ENCODE data around the gene VCAN.
"Not testable (repeated sequence)": the region's sequence is repeated elsewhere in the genome, so short reads cannot be mapped to it uniquely, and the experiment has no call there.

The VCAN gene

GRCh38 chr5:83471405-83472212 is at the start of gene VCAN:
Gene VCAN (plus strand): TSS chr5:83471744. CDS start chr5:83483519, 11,775 bp downstream.
- Mint-ChIP-seq H3K27ac (ENCODE audit: low read depth) (no peak within 1 kb of the TSS), H3K36me3 (ENCODE audit: insufficient read depth) (peaks cover 2% of the 10 kb centered on the region), H3K4me1 (peaks cover 20% of the 10 kb centered on the region), H3K4me3 (no peak within 1 kb of the TSS), H3K9me3 (no peaks in the 10 kb centered on the region), H3K27me3 (peaks cover 92% of the 10 kb centered on the region)
- no peak for ATAC-seq (replicated peaks; ENCODE audit: extremely low read depth, poor library complexity, severe bottlenecking)
- DNase-seq (ENCODE audit: low spot score in 2 of 2): no peak

GRCh38 chr5:83422284-83422683 is 49.3 kb upstream of the VCAN start:
- peaks cover 10% of the 10 kb centered on the region for H3K27me3 Mint-ChIP-seq
- H3K36me3 Mint-ChIP-seq (ENCODE audit: insufficient read depth): no peaks in the 10 kb centered on the region

GRCh38 chr5:83426855-83427254 is 44.7 kb upstream of the VCAN start:
- no peak for DNase-seq (ENCODE audit: low spot score in 2 of 2)
- ATAC-seq (replicated peaks; ENCODE audit: extremely low read depth, poor library complexity, severe bottlenecking): no peak
- no peaks in the 10 kb centered on the region for H3K36me3 Mint-ChIP-seq (ENCODE audit: insufficient read depth)
- no peak overlapping the region for H3K27ac Mint-ChIP-seq (ENCODE audit: low read depth)
- H3K4me3 Mint-ChIP-seq: no peak overlapping the region
- H3K9me3 Mint-ChIP-seq: peaks cover 4% of the 10 kb centered on the region
- H3K4me1 Mint-ChIP-seq: no peaks in the 10 kb centered on the region
- no peaks in the 10 kb centered on the region for H3K27me3 Mint-ChIP-seq

More at GRCh38 chr5:83422284-83422683, 49.3 kb upstream of the VCAN start:
- DNase-seq (ENCODE audit: low spot score in 2 of 2): no peak
- no peak overlapping the region for H3K4me3 Mint-ChIP-seq
- no peaks in the 10 kb centered on the region for H3K4me1 Mint-ChIP-seq
- no peak for ATAC-seq (replicated peaks; ENCODE audit: extremely low read depth, poor library complexity, severe bottlenecking)
- H3K27ac Mint-ChIP-seq (ENCODE audit: low read depth): no peak overlapping the region
- peaks cover 11% of the 10 kb centered on the region for H3K9me3 Mint-ChIP-seq

- no peak overlapping the region for H3K4me3 Mint-ChIP-seq
- no peaks in the 10 kb centered on the region for H3K36me3 Mint-ChIP-seq (ENCODE audit: insufficient read depth)
- no peaks in the 10 kb centered on the region for H3K27me3 Mint-ChIP-seq
- no peak for DNase-seq (ENCODE audit: low spot score in 2 of 2)
- no peak overlapping the region for H3K27ac Mint-ChIP-seq (ENCODE audit: low read depth)
- no peaks in the 10 kb centered on the region for H3K9me3 Mint-ChIP-seq
- ATAC-seq (replicated peaks; ENCODE audit: extremely low read depth, poor library complexity, severe bottlenecking): no peak
- no peaks in the 10 kb centered on the region for H3K4me1 Mint-ChIP-seq
Measured at GRCh38 chr5:83428126-83428525, 43.4 kb upstream of the VCAN start.

- Mint-ChIP-seq H3K9me3 (no peaks in the 10 kb centered on the region), H3K4me3 (no peak overlapping the region), H3K36me3 (ENCODE audit: insufficient read depth) (no peaks in the 10 kb centered on the region), H3K4me1 (no peaks in the 10 kb centered on the region), H3K27ac (ENCODE audit: low read depth) (no peak overlapping the region), H3K27me3 (no peaks in the 10 kb centered on the region)
- no peak for DNase-seq (ENCODE audit: low spot score in 2 of 2)
- ATAC-seq (replicated peaks; ENCODE audit: extremely low read depth, poor library complexity, severe bottlenecking): no peak
Measured at GRCh38 chr5:83428890-83429289, 42.7 kb upstream of the VCAN start.

- no peak for DNase-seq (ENCODE audit: low spot score in 2 of 2)
- H3K9me3 Mint-ChIP-seq: no peaks in the 10 kb centered on the region
- no peak overlapping the region for H3K27ac Mint-ChIP-seq (ENCODE audit: low read depth)
Measured at GRCh38 chr5:83430130-83431010, 41.2 kb upstream of the VCAN start.

GRCh38 chr5:83433891-83434290 is 37.7 kb upstream of the VCAN start:
- H3K27me3 Mint-ChIP-seq: no peaks in the 10 kb centered on the region
- ATAC-seq (replicated peaks; ENCODE audit: extremely low read depth, poor library complexity, severe bottlenecking) (no peak), DNase-seq (ENCODE audit: low spot score in 2 of 2) (no peak)
- no peak overlapping the region for H3K4me3 Mint-ChIP-seq
- no peaks in the 10 kb centered on the region for H3K36me3 Mint-ChIP-seq (ENCODE audit: insufficient read depth)
- H3K9me3 Mint-ChIP-seq: no peaks in the 10 kb centered on the region
- no peaks in the 10 kb centered on the region for H3K4me1 Mint-ChIP-seq
- no peak overlapping the region for H3K27ac Mint-ChIP-seq (ENCODE audit: low read depth)

More at GRCh38 chr5:83430130-83431010, 41.2 kb upstream of the VCAN start:
- Mint-ChIP-seq H3K4me3 (no peak overlapping the region), H3K4me1 (no peaks in the 10 kb centered on the region), H3K36me3 (ENCODE audit: insufficient read depth) (no peaks in the 10 kb centered on the region), H3K27me3 (no peaks in the 10 kb centered on the region)
- ATAC-seq (replicated peaks; ENCODE audit: extremely low read depth, poor library complexity, severe bottlenecking): no peak

- ATAC-seq (replicated peaks; ENCODE audit: extremely low read depth, poor library complexity, severe bottlenecking) (no peak), DNase-seq (ENCODE audit: low spot score in 2 of 2) (no peak)
- Mint-ChIP-seq H3K27ac (ENCODE audit: low read depth) (no peak overlapping the region), H3K4me1 (no peaks in the 10 kb centered on the region), H3K9me3 (no peaks in the 10 kb centered on the region), H3K4me3 (no peak overlapping the region), H3K36me3 (ENCODE audit: insufficient read depth) (no peaks in the 10 kb centered on the region), H3K27me3 (no peaks in the 10 kb centered on the region)
Measured at GRCh38 chr5:83434946-83435345, 36.6 kb upstream of the VCAN start.

GRCh38 chr5:83436276-83436675 is 35.3 kb upstream of the VCAN start:
- H3K4me3 Mint-ChIP-seq: no peak overlapping the region
- no peaks in the 10 kb centered on the region for H3K36me3 Mint-ChIP-seq (ENCODE audit: insufficient read depth)
- ATAC-seq (replicated peaks; ENCODE audit: extremely low read depth, poor library complexity, severe bottlenecking) (no peak), DNase-seq (ENCODE audit: low spot score in 2 of 2) (no peak)
- no peak overlapping the region for H3K27ac Mint-ChIP-seq (ENCODE audit: low read depth)
- no peaks in the 10 kb centered on the region for H3K4me1 Mint-ChIP-seq
- no peaks in the 10 kb centered on the region for H3K27me3 Mint-ChIP-seq
- H3K9me3 Mint-ChIP-seq: no peaks in the 10 kb centered on the region

- not testable (repeated sequence) for H3K36me3 Mint-ChIP-seq (ENCODE audit: insufficient read depth); H3K27me3 Mint-ChIP-seq; H3K27ac Mint-ChIP-seq (ENCODE audit: low read depth); ATAC-seq (replicated peaks; ENCODE audit: extremely low read depth, poor library complexity, severe bottlenecking); H3K4me1 Mint-ChIP-seq; H3K4me3 Mint-ChIP-seq; H3K9me3 Mint-ChIP-seq; DNase-seq (ENCODE audit: low spot score in 2 of 2)
Measured at GRCh38 chr5:83437697-83438096, 33.8 kb upstream of the VCAN start.

GRCh38 chr5:83440826-83441225 is 30.7 kb upstream of the VCAN start:
- ATAC-seq (replicated peaks; ENCODE audit: extremely low read depth, poor library complexity, severe bottlenecking) (no peak), DNase-seq (ENCODE audit: low spot score in 2 of 2) (no peak)
- no peaks in the 10 kb centered on the region for H3K9me3 Mint-ChIP-seq
- no peaks in the 10 kb centered on the region for H3K4me1 Mint-ChIP-seq
- H3K27me3 Mint-ChIP-seq: no peaks in the 10 kb centered on the region
- no peaks in the 10 kb centered on the region for H3K36me3 Mint-ChIP-seq (ENCODE audit: insufficient read depth)
- H3K4me3 Mint-ChIP-seq: no peak overlapping the region
- H3K27ac Mint-ChIP-seq (ENCODE audit: low read depth): no peak overlapping the region

GRCh38 chr5:83441747-83442146 is 29.8 kb upstream of the VCAN start:
- Mint-ChIP-seq H3K27me3 (no peaks in the 10 kb centered on the region), H3K9me3 (no peaks in the 10 kb centered on the region), H3K4me3 (no peak overlapping the region), H3K27ac (ENCODE audit: low read depth) (no peak overlapping the region), H3K36me3 (ENCODE audit: insufficient read depth) (no peaks in the 10 kb centered on the region), H3K4me1 (no peaks in the 10 kb centered on the region)
- no peak for DNase-seq (ENCODE audit: low spot score in 2 of 2)
- no peak for ATAC-seq (replicated peaks; ENCODE audit: extremely low read depth, poor library complexity, severe bottlenecking)

GRCh38 chr5:83443534-83443933 is 28.0 kb upstream of the VCAN start:
- ATAC-seq (replicated peaks; ENCODE audit: extremely low read depth, poor library complexity, severe bottlenecking) (no peak), DNase-seq (ENCODE audit: low spot score in 2 of 2) (no peak)
- Mint-ChIP-seq H3K27ac (ENCODE audit: low read depth) (no peak overlapping the region), H3K4me1 (no peaks in the 10 kb centered on the region), H3K27me3 (no peaks in the 10 kb centered on the region), H3K4me3 (no peak overlapping the region), H3K9me3 (no peaks in the 10 kb centered on the region), H3K36me3 (ENCODE audit: insufficient read depth) (no peaks in the 10 kb centered on the region)

All from central memory CD8-positive, alpha-beta T cell (primary cell).